Mesendoderm (in vitro differentiated cells): ENCODE data around the gene SOX6.

Experiments
- DNase-seq: peaks from one replicate; pipeline ENCODE4 v3.0.0; 2013
- H2AK5ac ChIP-seq: 2 replicates; pipeline ENCODE4 v1.6.1; 2013; ENCODE audit warnings: low read length, inconsistent platforms
- H2BK120ac ChIP-seq: 2 replicates; pipeline ENCODE4 v1.6.1; 2013; ENCODE audit warnings: low read depth, mild to moderate bottlenecking, low read length, moderate library complexity, mixed read lengths
- H2BK15ac ChIP-seq: replicated peaks from 2 replicates; pipeline ENCODE4 v1.6.1; 2013; ENCODE audit warnings: low read depth, mild to moderate bottlenecking, moderate library complexity
- H2BK5ac ChIP-seq: 2 replicates; pipeline ENCODE4 v1.6.1; 2013; ENCODE audit warnings: low read length, inconsistent platforms
- H3K18ac ChIP-seq: 2 replicates; pipeline ENCODE4 v1.6.1; 2013; ENCODE audit warnings: mild to moderate bottlenecking, low read length, mixed read lengths
- H3K23ac ChIP-seq: one replicate; pipeline ENCODE4 v1.6.1; 2013; ENCODE audit warnings: low read length
- H3K27ac ChIP-seq: 2 replicates; pipeline ENCODE4 v1.5.1; 2013; ENCODE audit warnings: low read depth, mild to moderate bottlenecking, inconsistent platforms, low read length, moderate library complexity
- H3K27me3 ChIP-seq: 2 replicates; pipeline ENCODE4 v1.6.1; 2013; ENCODE audit warnings: low read length, control low read depth, mild to moderate bottlenecking, inconsistent platforms; ENCODE audit not compliant: insufficient read depth, poor library complexity
- H3K36me3 ChIP-seq: 2 replicates; pipeline ENCODE4 v1.6.1; 2013; ENCODE audit warnings: low read length, inconsistent platforms; ENCODE audit not compliant: control insufficient read depth, insufficient read depth
- H3K4ac ChIP-seq: one replicate; pipeline ENCODE4 v1.6.1; 2013; ENCODE audit warnings: low read depth, mild to moderate bottlenecking, low read length, moderate library complexity
- H3K4me1 ChIP-seq: 2 replicates; pipeline ENCODE4 v1.6.1; 2013; ENCODE audit warnings: low read depth, low read length, inconsistent platforms; ENCODE audit not compliant: control insufficient read depth
- H3K4me2 ChIP-seq: 2 replicates; pipeline ENCODE4 v1.6.1; 2013; ENCODE audit warnings: low read length
- H3K4me3 ChIP-seq: 2 replicates; pipeline ENCODE4 v1.5.1; 2013; ENCODE audit warnings: mild to moderate bottlenecking, low read length
- H3K56ac ChIP-seq: one replicate; pipeline ENCODE4 v1.6.1; 2013; ENCODE audit warnings: low read length
- H3K79me1 ChIP-seq: 2 replicates; pipeline ENCODE4 v1.6.1; 2013; ENCODE audit warnings: low read length, inconsistent platforms
- H3K79me2 ChIP-seq: 2 replicates; pipeline ENCODE4 v1.6.1; 2013; ENCODE audit warnings: mild to moderate bottlenecking, low read length; ENCODE audit not compliant: control insufficient read depth, insufficient read depth
- H3K9ac ChIP-seq: 2 replicates; pipeline ENCODE4 v1.6.1; 2013; ENCODE audit warnings: low read length, inconsistent platforms
- H4K5ac ChIP-seq: one replicate; pipeline ENCODE4 v1.6.1; 2013; ENCODE audit warnings: low read length
- H4K8ac ChIP-seq: one replicate; pipeline ENCODE4 v1.6.1; 2013; ENCODE audit warnings: low read depth, mild to moderate bottlenecking, control low read depth, low read length, moderate library complexity
- WGBS: extraction: QIAGEN DNeasy Blood & Tissue Kit; methylation state at CpG from one replicate; pipeline ENCODE4 v1.1.7; 2013; ENCODE audit warnings: low lambda C conversion rate, missing lambda C conversion rate; ENCODE audit not compliant: insufficient coverage; ENCODE audit errors: extremely low coverage; 5-methylcytosine and 5-hydroxymethylcytosine counted together

The SOX6 gene

DNA sequence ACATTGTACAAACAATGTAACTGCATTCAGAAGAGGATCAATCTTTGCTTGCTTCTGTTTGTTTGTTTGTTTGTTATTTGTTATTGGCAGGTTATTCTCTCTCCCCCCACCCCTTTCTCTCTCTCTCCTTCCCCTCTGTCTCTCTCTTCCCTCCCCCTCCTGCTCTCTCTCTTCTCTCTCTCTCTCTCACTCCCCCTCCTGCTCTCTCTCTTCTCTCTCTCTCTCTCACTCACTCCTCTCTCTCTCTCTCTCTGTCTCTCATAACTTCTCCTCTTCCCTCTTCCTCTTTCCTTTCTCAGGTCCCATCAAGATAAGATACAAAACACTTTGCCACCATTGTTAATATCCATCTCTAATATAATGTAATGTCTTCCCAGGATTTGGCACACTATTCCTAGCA lies 236.3 kb downstream of the SOX6 start:
- no peak overlapping the region for H2BK120ac ChIP-seq
- H3K27ac ChIP-seq: no peak overlapping the region
- H3K4ac ChIP-seq: no peak overlapping the region
- DNase-seq: no peak
- no peak overlapping the region for H3K18ac ChIP-seq
- no peak overlapping the region for H3K9ac ChIP-seq
- no peak overlapping the region for H4K8ac ChIP-seq
- H3K79me1 ChIP-seq: no peaks in the 10 kb centered on the region
- no peak overlapping the region for H4K5ac ChIP-seq
- H3K4me1 ChIP-seq: no peaks in the 10 kb centered on the region
- no peaks in the 10 kb centered on the region for H3K36me3 ChIP-seq
- H3K4me2 ChIP-seq: no peak overlapping the region
- H2AK5ac ChIP-seq: no peak overlapping the region
- H2BK15ac ChIP-seq: no peak overlapping the region
- no peak overlapping the region for H3K56ac ChIP-seq
- H3K4me3 ChIP-seq: no peak overlapping the region
- no peaks in the 10 kb centered on the region for H3K79me2 ChIP-seq
- no peaks in the 10 kb centered on the region for H3K27me3 ChIP-seq
- H2BK5ac ChIP-seq: no peak overlapping the region
- no peak overlapping the region for H3K23ac ChIP-seq

DNA sequence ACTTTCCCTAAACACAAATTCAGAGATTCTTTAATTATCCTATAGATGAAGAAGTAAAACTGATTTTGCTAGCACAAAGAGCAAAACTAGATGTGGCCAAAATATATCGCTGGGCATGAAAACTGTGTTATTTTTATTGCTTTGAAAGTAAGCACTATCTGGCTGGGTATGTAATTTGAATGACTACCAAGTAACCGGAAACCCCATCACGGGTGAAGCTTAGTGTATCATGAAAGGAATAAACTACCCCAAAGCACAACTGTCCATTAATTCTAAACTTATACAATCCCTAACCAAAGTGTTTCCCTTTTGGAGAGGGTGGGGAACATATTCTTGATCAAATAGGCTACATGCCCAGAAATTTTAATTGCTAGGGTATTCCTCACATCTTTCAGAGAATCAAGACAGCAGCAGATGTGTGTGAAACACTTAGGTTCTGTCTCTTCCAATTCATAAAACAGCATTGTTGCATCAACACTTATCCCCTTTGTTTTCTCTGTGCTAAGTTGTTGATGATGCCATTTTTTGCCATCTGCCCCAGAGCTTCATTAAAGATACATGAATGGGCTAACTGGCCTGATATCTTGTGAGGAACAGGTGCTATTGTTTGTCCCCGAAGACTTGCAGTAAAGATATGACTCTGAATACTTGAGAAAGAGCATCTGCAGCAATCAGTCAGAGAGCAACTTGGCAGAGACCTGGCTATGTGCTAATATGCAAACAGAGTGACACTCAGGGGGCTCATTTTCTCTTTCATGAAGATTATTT lies 238.2 kb downstream of the SOX6 start:
- H2AK5ac ChIP-seq: no peak overlapping the region
- DNase-seq: no peak
- H3K79me1 ChIP-seq: no peaks in the 10 kb centered on the region

DNA sequence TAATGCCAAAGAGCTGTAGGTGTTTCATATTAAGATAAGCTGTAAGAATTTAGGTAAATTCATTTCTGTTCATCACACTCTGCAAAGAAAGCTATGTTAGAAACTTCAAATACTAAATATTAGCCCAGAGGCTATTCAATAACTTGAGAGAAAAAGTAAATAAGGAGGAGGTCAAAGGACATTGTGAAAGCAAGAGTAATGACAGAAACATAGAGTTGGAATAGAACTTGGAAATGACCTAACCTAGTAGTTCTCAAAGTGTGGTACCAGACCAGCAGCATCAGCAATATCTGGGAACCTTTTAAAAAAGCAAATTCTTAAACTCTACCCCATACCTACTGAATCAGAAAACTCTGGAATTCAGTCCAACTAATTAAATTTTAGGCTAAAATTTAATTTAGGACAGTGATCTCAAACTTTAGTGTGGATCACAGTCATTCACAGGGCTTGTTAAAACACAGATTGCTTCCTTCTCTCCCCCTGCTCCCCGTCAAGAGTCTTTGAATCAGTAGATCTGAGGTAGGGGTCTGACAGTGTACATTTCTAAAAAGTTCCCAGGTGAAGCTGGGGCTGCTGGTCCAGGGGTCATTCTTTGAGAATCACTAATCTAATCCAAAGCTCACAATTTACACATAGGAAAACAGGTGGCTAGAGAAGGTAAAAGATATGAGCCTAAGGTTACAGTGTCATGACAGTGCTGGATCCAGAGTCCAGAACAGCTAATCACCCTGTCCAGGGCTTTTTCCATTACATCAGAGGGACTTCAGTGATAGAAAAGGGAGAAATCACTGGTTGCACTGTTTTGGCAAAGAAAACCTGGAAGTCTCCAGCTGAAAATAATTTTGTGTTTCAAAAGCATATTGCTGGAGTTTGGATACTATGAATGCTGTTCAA lies 241.1 kb downstream of the SOX6 start:
- Histone ChIP-seq H2BK15ac (no peak overlapping the region), H3K27ac (no peak overlapping the region), H2AK5ac (no peak overlapping the region), H3K56ac (no peak overlapping the region), H3K4me3 (no peak overlapping the region), H3K4me2 (no peak overlapping the region), H3K4ac (no peak overlapping the region), H3K36me3 (no peaks in the 10 kb centered on the region), H4K8ac (no peak overlapping the region), H3K23ac (no peak overlapping the region), H3K18ac (no peak overlapping the region), H3K4me1 (no peaks in the 10 kb centered on the region), H2BK5ac (no peak overlapping the region), H2BK120ac (no peak overlapping the region), H3K79me2 (no peaks in the 10 kb centered on the region), H3K27me3 (no peaks in the 10 kb centered on the region), H3K79me1 (no peaks in the 10 kb centered on the region), H3K9ac (no peak overlapping the region), H4K5ac (no peak overlapping the region)
- no CpG with 5 or more reads among the region's 1 CpG for WGBS
- no peak for DNase-seq

More for the DNA sequence above, 238.2 kb downstream of the SOX6 start:
- no peak overlapping the region for H2BK5ac ChIP-seq
- no peak overlapping the region for H4K5ac ChIP-seq
- H3K4me2 ChIP-seq: no peak overlapping the region
- no peak overlapping the region for H3K9ac ChIP-seq
- no peak overlapping the region for H3K56ac ChIP-seq
- no peak overlapping the region for H3K4me3 ChIP-seq
- no peaks in the 10 kb centered on the region for H3K36me3 ChIP-seq
- no peak overlapping the region for H4K8ac ChIP-seq
- no peak overlapping the region for H2BK15ac ChIP-seq
- no peak overlapping the region for H3K27ac ChIP-seq
- no peak overlapping the region for H3K4ac ChIP-seq
- H3K18ac ChIP-seq: no peak overlapping the region
- no CpG with 5 or more reads among the region's 4 CpGs for WGBS
- H3K79me2 ChIP-seq: no peaks in the 10 kb centered on the region
- H3K4me1 ChIP-seq: no peaks in the 10 kb centered on the region
- H3K23ac ChIP-seq: no peak overlapping the region
- no peak overlapping the region for H2BK120ac ChIP-seq
- no peaks in the 10 kb centered on the region for H3K27me3 ChIP-seq

DNA sequence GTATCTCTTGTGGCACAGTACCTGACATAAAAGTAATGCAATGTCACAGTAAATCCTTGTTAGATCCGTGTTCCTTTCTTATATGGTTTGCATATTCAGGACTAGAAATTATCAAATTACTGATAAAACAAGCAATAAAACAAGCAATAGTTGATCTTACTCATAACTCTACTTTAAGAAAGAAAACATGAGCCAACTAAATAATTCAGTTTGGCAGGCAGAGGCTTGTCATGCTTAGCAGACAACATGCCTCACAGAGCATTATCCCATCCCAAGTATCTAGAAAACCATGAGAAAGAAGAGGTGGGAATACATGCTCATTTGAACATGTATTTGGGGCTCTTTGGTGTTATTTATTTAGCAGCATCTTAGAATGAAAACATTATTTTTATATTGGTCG lies 241.9 kb downstream of the SOX6 start:
- no peak overlapping the region for H3K4ac ChIP-seq
- no peaks in the 10 kb centered on the region for H3K4me1 ChIP-seq
- no peaks in the 10 kb centered on the region for H3K27me3 ChIP-seq
- DNase-seq: no peak
- H2BK120ac ChIP-seq: no peak overlapping the region
- no peak overlapping the region for H3K9ac ChIP-seq
- H3K56ac ChIP-seq: no peak overlapping the region
- no peak overlapping the region for H2BK15ac ChIP-seq
- no peaks in the 10 kb centered on the region for H3K79me2 ChIP-seq
- H3K18ac ChIP-seq: no peak overlapping the region
- no peak overlapping the region for H2AK5ac ChIP-seq
- H4K5ac ChIP-seq: no peak overlapping the region
- H4K8ac ChIP-seq: no peak overlapping the region
- no peaks in the 10 kb centered on the region for H3K79me1 ChIP-seq
- H3K4me3 ChIP-seq: no peak overlapping the region
- no peak overlapping the region for H3K23ac ChIP-seq
- no peaks in the 10 kb centered on the region for H3K36me3 ChIP-seq
- no peak overlapping the region for H3K27ac ChIP-seq
- no peak overlapping the region for H2BK5ac ChIP-seq
- H3K4me2 ChIP-seq: no peak overlapping the region
- WGBS: no CpG with 5 or more reads among the region's 2 CpGs

DNA sequence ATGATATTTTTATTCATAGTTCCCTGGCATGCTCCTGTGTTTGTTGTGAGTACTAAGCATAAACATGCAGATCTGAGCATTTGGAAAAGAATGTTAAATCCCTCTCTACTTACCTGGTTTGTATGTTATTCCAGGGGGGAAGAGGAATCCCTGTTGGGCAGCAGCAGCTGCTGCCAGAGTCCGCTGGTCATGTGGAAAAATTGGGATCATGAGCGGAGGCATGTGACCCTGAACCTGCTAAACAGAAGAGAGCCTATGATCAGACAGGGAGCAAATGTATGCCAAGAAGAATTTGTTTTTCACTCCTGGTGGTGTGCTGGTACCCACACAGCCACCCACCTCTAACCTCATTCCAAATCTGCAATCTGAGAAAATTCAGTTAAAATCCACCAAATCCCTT lies 244.7 kb downstream of the SOX6 start:
- Histone ChIP-seq H4K8ac (no peak overlapping the region), H4K5ac (no peak overlapping the region), H3K27ac (no peak overlapping the region), H2BK120ac (no peak overlapping the region), H3K18ac (no peak overlapping the region), H3K79me2 (no peaks in the 10 kb centered on the region), H3K23ac (no peak overlapping the region), H3K9ac (no peak overlapping the region), H3K79me1 (no peaks in the 10 kb centered on the region), H2BK5ac (no peak overlapping the region), H3K4me1 (no peaks in the 10 kb centered on the region), H3K4ac (no peak overlapping the region), H3K4me3 (no peak overlapping the region), H3K27me3 (no peaks in the 10 kb centered on the region), H3K56ac (no peak overlapping the region), H3K36me3 (no peaks in the 10 kb centered on the region), H2BK15ac (no peak overlapping the region), H2AK5ac (no peak overlapping the region), H3K4me2 (no peak overlapping the region)
- peak; percentile 5 for DNase-seq
- WGBS: no CpG with 5 or more reads among the region's 2 CpGs
